Astrocyte (in vitro differentiated cells and primary cell): ENCODE data around the gene NEFH.

ENCODE experiments used
- EZH2 ChIP-seq: IDR thresholded peaks from 2 replicates; pipeline ENCODE4 v1.6.1; 2012; ENCODE audit warnings: mild to moderate bottlenecking, low read length, inconsistent platforms; ENCODE audit not compliant: insufficient read depth
- TF ChIP-seq, protein P1 (sequence below): IDR thresholded peaks from 2 replicates; pipeline ENCODE4 v1.5.1; 2011; ENCODE audit warnings: low read depth, mild to moderate bottlenecking, inconsistent platforms, low read length, moderate library complexity; ENCODE audit not compliant: insufficient read depth

DNA sequence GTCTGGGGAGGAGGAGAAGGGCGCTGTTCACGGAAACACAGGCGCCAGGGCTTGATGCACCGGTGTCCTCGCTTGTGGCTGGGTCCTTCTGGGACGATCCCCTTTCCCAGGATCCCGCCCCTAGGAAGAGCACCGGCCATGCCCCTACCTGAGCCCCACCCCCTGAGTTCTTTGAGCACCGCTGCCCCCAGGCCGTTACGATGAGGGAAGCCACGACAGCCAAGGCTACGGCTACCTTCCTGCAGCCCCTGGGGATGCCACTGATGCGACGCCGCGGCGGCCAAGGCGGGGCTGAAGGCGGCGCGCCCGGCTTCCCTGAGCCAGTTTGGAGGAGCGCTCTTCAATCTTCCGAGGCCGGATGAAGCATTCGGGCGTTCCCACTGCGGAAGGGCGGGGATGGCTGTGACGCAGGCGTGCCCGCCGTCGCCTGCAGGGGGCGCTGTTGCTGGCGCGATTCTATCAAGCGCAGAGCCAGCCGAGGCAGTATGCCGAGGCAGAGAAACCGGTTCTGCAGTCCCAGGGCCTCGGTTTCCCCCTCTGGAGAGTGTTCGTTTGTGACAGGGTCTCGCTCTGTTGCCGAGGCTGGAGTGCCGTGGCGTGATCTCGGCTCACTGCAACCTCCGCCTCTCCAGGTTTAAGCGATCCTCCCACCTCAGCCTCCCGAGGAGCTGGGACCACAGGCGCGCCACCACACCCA, 9.7 kb upstream of the NEFH start:
- no peak for TF ChIP-seq EZH2
- TF ChIP-seq, protein P1, sequence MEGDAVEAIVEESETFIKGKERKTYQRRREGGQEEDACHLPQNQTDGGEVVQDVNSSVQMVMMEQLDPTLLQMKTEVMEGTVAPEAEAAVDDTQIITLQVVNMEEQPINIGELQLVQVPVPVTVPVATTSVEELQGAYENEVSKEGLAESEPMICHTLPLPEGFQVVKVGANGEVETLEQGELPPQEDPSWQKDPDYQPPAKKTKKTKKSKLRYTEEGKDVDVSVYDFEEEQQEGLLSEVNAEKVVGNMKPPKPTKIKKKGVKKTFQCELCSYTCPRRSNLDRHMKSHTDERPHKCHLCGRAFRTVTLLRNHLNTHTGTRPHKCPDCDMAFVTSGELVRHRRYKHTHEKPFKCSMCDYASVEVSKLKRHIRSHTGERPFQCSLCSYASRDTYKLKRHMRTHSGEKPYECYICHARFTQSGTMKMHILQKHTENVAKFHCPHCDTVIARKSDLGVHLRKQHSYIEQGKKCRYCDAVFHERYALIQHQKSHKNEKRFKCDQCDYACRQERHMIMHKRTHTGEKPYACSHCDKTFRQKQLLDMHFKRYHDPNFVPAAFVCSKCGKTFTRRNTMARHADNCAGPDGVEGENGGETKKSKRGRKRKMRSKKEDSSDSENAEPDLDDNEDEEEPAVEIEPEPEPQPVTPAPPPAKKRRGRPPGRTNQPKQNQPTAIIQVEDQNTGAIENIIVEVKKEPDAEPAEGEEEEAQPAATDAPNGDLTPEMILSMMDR, result peak; percentile 62
